ENCODE measurements around the gene SH3RF3.

Gene SH3RF3

GRCh38 chr2:109333414-109334210 lies 204.6 kb downstream of the SH3RF3 start:
- DNase-seq (ENCODE audit: low read depth, low spot score) = no peak

GRCh38 chr2:109335631-109336176 lies 206.7 kb downstream of the SH3RF3 start:
- no peak for DNase-seq (ENCODE audit: low read depth, low spot score)

GRCh38 chr2:109336296-109336695 lies 207.3 kb downstream of the SH3RF3 start:
- no peak for DNase-seq (ENCODE audit: low read depth, low spot score)

DNA sequence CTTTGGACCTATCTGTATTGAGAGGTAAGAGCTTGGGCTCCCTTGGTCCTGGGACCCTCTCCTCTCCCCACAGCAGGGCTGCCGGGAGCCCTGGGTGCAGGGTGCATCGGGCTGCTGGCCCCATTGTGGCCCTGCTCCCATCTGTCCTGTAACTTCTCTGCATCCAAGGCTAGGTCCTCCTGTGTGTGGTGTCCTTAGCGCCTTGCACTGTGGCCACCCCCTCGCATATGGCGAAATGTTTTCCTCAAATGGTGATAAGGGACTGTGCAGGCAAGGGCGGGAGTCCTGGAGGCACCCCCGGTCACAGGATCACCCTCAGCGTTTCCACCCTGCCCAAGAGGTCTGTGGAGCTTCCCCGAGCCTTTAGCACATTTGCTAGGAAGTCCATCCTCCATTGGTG lies 208.2 kb downstream of the SH3RF3 start:
- no peak for DNase-seq (ENCODE audit: low read depth, low spot score)

DNA sequence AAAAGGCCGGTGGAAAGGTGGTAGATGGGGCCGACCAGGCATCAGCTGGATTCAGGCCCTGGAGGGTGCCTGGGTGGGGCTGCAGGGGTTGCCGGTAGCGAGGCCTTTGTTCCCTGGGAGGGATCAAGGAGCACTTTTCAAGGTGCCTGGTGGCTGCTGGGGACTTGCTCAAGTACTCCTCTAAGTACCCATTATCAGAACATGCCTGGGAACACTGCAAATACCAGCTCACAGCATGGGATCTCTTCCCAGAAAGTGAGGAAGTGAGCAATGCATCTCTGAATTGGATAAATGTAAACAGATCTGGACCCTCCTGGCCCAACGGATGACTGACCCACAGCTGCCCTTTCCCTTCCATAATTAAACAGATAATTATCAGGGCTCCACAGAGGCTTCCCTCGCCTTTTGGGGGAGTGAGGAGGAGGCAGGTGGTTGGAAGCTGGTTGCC lies 210.5 kb downstream of the SH3RF3 start:
- DNase-seq (ENCODE audit: low read depth, low spot score) = no peak

- no peak for DNase-seq (ENCODE audit: low read depth, low spot score)
Measured at GRCh38 chr2:109340381-109340780, 211.4 kb downstream of the SH3RF3 start.

DNA sequence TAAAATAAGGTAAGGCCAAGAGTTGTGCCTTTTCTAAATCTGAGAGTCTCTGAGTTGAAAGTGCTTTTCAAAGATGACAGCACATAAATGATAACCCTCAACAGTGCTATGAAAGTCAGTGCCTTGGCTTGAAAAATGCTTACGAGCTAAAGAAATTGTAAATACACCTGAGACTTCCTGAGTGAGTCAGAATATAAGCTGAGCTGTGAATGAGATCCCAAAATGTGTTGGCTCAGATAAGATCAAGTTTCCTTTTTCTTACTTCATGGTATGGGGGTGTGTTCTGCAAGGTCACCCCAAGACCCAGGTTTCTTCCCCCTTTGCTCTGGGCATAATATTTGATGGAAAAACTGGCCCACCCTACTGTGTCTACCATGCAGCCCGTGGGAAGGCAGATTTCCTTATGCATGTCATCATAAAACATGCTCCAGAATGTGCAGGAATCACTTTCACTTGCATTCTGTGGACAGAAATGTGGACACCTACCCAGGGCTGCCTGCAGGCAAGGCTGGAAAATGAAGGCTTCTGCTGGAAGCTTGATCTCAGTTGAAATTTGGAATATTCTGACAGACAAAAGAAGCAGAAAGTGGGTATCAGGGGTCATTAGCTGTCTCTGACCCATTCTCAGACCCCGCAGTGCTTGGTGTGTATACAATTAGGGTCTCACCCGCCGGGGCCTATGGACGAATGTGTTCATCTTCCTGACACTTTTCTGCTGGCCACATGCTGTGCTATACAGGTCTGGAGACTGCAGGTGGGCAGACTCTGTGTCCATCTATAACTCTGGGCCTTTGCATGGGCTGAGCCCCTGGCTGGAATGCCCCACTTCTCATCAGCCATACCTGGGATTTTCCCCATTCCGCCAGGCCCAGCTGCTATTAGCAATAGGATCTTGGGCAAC lies 212.6 kb downstream of the SH3RF3 start:
- DNase-seq (ENCODE audit: low read depth, low spot score) = no peak

DNA sequence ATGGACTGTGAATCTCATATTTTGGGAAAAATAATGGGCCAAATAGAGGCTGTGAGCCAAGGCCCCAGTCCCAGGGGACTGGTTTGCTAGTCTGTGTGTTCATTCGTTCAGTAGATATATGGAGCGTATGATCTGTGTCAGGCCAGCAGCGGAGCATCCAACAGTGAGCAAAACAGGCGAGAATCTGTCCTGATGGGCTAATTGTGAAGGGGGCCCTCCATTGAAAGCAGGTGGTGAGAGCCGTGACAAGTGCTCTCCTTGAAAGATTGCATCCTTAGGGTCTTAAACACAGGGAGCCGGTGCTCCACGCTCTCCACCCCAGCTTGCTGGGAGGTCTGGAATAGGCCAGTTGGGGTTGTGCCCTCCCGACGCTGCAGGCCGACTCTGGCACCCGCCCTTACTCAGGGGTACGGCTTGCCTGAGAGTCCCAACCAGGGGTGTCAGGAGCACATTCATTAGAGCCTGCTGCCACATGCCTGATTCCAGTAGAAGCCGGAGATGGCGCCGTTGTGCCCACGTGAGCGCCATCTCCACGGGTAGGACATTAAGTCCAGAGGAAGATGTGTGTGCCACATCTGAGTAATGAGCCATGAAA lies 213.3 kb downstream of the SH3RF3 start:
- DNase-seq (ENCODE audit: low read depth, low spot score) = no peak

DNA sequence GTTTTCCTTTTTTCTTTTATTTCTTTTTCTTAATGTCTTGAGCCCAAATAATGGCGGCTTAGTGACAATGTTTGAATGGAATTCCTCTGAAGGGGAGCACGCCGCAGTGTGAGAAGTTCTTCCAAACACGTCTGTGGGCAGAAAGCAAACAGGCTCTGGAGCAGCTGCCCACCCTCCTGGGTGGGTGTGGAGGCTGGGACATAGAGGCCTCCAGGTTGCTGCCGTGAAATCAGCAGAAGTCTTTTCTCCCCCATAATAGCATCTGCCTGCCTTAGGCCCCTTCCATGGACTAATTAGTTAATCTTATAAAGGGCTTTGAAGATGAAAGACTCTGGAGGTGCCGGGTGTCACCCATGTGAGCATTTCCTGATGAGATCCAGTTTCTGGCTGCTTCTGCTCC lies 213.9 kb downstream of the SH3RF3 start:
- DNase-seq (ENCODE audit: low read depth, low spot score) = no peak

DNA sequence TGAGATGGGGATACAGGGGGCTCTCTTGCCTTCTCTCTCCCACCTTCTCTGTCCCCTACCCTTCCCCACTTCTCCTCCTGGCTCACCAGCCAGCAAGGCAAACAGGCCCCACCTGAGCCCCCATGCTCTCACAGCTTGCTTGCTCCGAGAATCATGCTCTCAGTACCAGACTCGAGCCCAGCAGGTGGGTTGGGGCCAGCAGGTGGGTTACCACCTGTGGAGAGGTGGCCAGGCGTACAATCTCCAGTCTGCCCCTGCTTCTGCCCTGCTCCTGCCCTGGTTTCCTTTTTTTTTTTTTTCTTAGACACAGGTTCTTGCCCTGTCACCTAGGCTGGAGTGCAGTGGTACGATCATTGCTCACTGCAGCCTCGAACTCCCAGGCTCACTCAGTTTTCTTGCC lies 214.5 kb downstream of the SH3RF3 start:
- no peak for DNase-seq (ENCODE audit: low read depth, low spot score)

DNA sequence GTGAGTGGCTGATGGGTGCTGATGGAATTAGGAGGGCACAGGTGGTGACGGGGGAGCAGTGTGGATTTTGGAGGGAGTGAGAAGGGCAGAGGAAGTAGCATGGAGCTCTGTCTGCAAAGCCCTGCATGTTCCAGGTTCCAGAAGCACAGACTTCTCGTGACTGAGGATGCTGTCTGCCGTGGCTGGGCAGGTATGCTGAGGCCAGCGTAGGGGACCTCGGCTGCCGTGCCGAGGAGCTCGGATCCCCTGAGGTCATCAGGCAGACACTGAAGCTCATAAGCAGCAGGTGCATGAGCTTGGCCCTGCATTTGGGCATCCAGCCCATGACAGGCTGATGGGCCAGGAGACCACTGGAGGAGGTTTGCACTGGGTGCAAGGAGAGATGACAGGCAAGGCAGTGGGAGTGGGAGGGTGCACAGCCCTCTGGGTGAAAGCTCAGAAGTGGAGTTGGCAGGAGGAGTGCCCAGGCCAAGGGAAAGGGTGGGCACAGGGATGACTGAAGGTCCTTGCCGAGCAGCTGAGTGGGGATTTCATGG lies 215.3 kb downstream of the SH3RF3 start:
- DNase-seq (ENCODE audit: low read depth, low spot score) = no peak

DNA sequence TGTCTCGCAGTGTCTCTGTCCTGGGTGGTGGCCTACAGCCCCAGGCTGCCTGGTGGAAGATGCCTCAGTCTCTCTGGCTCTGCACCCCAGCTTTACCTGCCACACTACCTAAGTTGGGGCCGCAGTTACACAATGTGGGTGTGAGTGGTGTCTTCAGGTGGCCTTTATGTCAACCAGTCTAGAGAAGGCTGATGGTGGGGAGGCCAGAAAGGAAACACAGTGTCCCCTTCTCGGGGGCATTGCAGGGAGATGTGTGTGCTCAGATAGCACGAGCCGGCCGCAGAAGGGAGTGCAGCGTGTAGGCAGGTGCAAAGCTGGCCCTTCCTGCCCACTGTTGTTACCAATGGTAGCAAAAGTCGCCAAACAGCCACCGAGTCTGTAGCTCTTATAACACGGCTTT lies 216.1 kb downstream of the SH3RF3 start:
- no peak for DNase-seq (ENCODE audit: low read depth, low spot score)

GRCh38 chr2:109345653-109346480 lies 216.9 kb downstream of the SH3RF3 start:
- no peak for DNase-seq (ENCODE audit: low read depth, low spot score)

DNA sequence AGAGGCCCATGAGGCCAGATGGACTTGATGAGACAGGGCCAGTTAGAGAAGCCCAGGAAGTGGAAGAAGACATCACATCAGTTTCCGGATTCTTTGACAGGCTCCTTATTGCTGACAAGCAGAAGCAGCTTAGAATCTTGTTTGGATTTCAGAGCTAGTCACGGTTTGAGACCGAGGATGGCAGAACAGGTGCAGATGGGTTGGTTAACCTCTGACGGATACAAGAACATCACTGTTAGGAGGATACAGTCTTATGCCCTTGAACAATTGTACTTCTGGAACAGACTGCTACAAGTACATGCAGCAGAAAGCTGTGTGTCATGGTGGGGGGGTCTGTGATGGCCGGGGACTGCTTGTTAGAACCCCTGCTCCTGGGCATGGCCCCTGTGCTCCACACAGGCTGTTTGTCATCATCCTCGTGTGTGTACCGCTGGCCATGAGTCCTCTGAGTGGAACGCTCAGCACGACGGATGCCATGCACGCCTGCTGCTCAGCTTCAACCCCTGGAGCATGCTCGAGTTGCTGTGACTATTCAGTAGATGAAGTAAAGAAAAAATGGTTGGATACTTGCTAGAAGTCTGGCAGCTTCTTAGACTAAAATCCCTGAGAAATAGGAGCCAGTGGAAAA lies 217.7 kb downstream of the SH3RF3 start:
- DNase-seq (ENCODE audit: low read depth, low spot score) = no peak

- no peak for DNase-seq (ENCODE audit: low read depth, low spot score)
Measured at GRCh38 chr2:109347626-109348025, 218.6 kb downstream of the SH3RF3 start.

GRCh38 chr2:109348190-109348589 lies 219.2 kb downstream of the SH3RF3 start:
- DNase-seq (ENCODE audit: low read depth, low spot score) = no peak

DNA sequence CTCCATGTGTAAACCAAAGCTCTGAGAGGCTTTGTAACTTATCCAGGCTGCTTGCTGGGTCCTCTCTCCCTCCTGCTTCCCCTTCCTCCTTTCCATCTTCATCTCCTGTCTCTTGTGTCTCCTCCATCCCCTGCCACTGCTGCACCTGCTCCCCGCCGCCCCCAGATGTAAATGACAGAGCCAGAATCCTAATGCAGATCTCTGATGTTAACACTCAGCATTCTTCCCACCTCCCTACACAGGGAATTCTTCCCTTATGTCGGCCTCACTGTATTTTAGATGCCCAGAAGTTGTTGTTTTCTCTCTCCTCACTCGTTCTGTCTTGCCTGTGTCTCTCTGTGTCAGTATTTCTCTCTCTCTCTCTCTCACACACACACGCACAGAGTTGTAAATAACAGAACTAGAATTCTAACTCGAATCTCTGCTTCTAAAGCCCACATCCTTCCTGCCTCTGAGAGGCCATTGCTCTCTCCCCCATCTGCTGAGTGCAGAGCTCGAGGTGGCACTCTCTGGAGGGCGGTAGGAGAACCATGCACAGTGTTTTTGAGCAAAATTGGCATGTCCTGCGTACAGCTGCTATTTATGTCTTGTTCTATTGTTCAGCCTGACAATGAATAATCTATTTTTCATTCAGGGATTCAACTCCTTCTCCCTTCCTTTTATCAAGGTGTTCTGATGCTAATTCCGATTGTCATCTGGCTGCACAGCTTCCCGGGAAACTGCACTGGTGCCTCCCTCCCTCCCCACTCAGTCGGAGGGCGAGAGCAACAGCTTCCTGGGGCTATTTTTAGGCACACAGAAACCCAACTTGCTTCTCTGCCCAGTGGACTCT lies 219.9 kb downstream of the SH3RF3 start:
- no peak for DNase-seq (ENCODE audit: low read depth, low spot score)

DNA sequence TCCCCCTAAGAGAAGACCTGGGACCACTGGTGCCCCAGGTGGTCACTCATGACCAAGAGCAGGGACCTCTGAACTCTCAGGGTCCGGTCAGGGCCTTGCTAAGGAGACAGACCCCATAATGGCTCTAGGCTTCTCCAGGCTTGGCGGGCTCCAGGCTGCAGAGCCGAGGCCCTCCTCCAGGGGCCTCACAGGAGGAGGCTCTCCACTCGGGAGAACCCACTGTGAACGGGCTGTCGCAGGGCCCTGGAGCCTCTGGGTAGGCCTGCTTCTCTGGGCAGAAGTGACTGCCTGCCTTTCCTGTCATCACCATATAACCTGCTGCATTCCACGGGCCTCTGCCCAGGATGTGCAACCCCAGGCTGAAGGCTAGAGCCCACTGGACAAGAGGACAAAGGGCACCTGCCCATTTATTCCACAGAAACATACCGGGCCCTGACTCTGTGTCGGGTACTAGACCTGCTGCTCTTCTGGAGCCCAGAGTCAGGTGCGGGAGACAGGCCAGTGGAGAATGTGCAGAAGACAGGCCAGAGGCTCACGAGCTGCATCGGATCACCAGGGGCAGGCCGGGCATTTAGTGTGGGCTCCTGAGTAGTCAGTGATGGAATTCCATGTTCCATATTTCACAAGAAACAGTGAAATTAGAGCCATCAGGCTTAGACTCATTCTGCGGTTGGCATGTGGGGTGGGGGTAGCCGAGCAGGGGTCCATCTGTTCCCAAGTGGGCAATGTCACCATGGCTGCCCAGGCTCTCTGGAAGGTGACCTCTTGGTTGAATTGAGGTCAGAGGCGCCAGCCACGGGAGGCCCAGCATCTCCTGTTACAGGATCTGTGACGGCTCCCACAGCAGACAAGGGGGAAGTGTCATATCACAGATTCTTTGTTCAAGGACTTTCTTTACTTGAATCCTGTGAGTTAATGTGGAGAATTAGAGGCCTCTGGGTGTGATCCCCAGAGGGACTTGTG lies 220.8 kb downstream of the SH3RF3 start:
- DNase-seq (ENCODE audit: low read depth, low spot score) = peak; percentile 9
